GM23338 (cell line): ENCODE measurements around the gene TYK2. TPM values are rescaled to one million over a fixed set of nuclear protein-coding genes. Genes with fewer than 3 reads are reported as not detected.

ENCODE experiments used
- ATAC-seq: fragments of 200-7000 bp; cut with Tn5 transposase; 3 replicates; pipeline ENCODE4 v1.9.1; 2020
- DNase-seq: peaks from one replicate; pipeline ENCODE4 v3.0.0-alpha.2; 2015; ENCODE audit warnings: low spot score
- H2AFZ ChIP-seq: fragments of 200-600 bp; sonication (generic); 2 replicates; pipeline ENCODE4 v1.8.0; 2016; ENCODE audit warnings: antibody characterized with exemption, mild to moderate bottlenecking, moderate library complexity
- H3F3A ChIP-seq: fragments of 200-600 bp; sonication (generic); replicated peaks from 2 replicates; pipeline ENCODE4 v1.8.0; 2017; ENCODE audit warnings: antibody characterized with exemption, mixed run types, low read depth
- H3K27ac ChIP-seq: fragments of 200-600 bp; sonication (generic); 2 replicates; pipeline ENCODE4 v1.6.1; 2016; ENCODE audit warnings: low read depth
- H3K27me3 ChIP-seq: fragments of 200-600 bp; sonication (generic); 2 replicates; pipeline ENCODE4 v1.8.0; 2016; ENCODE audit warnings: mild to moderate bottlenecking, mixed run types, moderate library complexity; ENCODE audit not compliant: insufficient read depth
- H3K36me3 ChIP-seq: fragments of 200-600 bp; sonication (generic); 2 replicates; pipeline ENCODE4 v1.8.0; 2016; ENCODE audit warnings: mild to moderate bottlenecking; ENCODE audit not compliant: insufficient read depth
- H3K4me1 ChIP-seq: fragments of 200-600 bp; sonication (generic); 2 replicates; pipeline ENCODE4 v1.8.0; 2016; ENCODE audit warnings: mild to moderate bottlenecking, moderate library complexity; ENCODE audit not compliant: insufficient read depth
- H3K4me2 ChIP-seq: fragments of 200-600 bp; sonication (generic); 2 replicates; pipeline ENCODE4 v1.7.1; 2017; ENCODE audit warnings: mixed run types
- H3K4me3 ChIP-seq: fragments of 200-600 bp; sonication (generic); 2 replicates; pipeline ENCODE4 v1.6.1; 2016; ENCODE audit warnings: mixed run types
- H3K79me2 ChIP-seq: fragments of 200-600 bp; sonication (generic); replicated peaks from 2 replicates; pipeline ENCODE4 v1.8.0; 2017; ENCODE audit warnings: mild to moderate bottlenecking; ENCODE audit not compliant: insufficient read depth
- H3K9me2 ChIP-seq: fragments of 200-600 bp; sonication (generic); 2 replicates; pipeline ENCODE4 v1.8.0; 2017; ENCODE audit not compliant: insufficient read depth
- H4K20me1 ChIP-seq: fragments of 200-600 bp; sonication (generic); replicated peaks from 2 replicates; pipeline ENCODE4 v1.8.0; 2017; ENCODE audit warnings: mild to moderate bottlenecking; ENCODE audit not compliant: insufficient read depth
- H3K27ac Mint-ChIP-seq: 2 replicates; pipeline ENCODE4 v1.8.0; 2020; ENCODE audit warnings: inconsistent platforms, mild to moderate bottlenecking, moderate library complexity, mixed read lengths
- H3K27me3 Mint-ChIP-seq: 3 replicates; pipeline ENCODE4 v1.8.0; 2022; ENCODE audit warnings: low read depth, mild to moderate bottlenecking, moderate library complexity, mixed read lengths, inconsistent platforms; ENCODE audit not compliant: insufficient read depth, poor library complexity
- H3K36me3 Mint-ChIP-seq: 3 replicates; pipeline ENCODE4 v1.8.0; 2021; ENCODE audit warnings: low read depth, mild to moderate bottlenecking, inconsistent platforms, moderate library complexity, mixed read lengths
- H3K4me1 Mint-ChIP-seq: 3 replicates; pipeline ENCODE4 v1.8.0; 2020; ENCODE audit warnings: mild to moderate bottlenecking, inconsistent platforms, mixed read lengths
- H3K4me3 Mint-ChIP-seq: 3 replicates; pipeline ENCODE4 v1.8.0; 2021; ENCODE audit warnings: moderate library complexity, mild to moderate bottlenecking, inconsistent platforms, mixed read lengths
- H3K9me3 Mint-ChIP-seq: 3 replicates; pipeline ENCODE4 v1.8.0; 2020; ENCODE audit warnings: moderate library complexity, mild to moderate bottlenecking, inconsistent platforms, mixed read lengths
- CREB1 ChIP-seq: fragments of 250-450 bp; sonication (Bioruptor Pico); IDR thresholded peaks from 2 replicates; pipeline ENCODE4 v1.5.0; 2020; ENCODE audit warnings: low read depth, mild to moderate bottlenecking, moderate library complexity
- EZH2 ChIP-seq: fragments of 200-600 bp; sonication (generic); IDR thresholded peaks from one replicate; pipeline ENCODE4 v1.8.0; 2017; ENCODE audit warnings: antibody characterized with exemption, mild to moderate bottlenecking, low read depth; ENCODE audit not compliant: unreplicated experiment
- EZH2phosphoT487 ChIP-seq: fragments of 200-600 bp; sonication (generic); IDR thresholded peaks from one replicate; pipeline ENCODE4 v1.8.1; 2018; ENCODE audit warnings: antibody characterized with exemption; ENCODE audit not compliant: unreplicated experiment
- JUNB ChIP-seq: IDR thresholded peaks from one replicate; pipeline ENCODE4 v1.6.1; 2016; ENCODE audit warnings: antibody characterized with exemption; ENCODE audit not compliant: unreplicated experiment
- NANOG ChIP-seq: IDR thresholded peaks from 2 replicates; pipeline ENCODE4 v1.6.1; 2016; ENCODE audit warnings: antibody characterized with exemption, borderline replicate concordance
- STAT1 ChIP-seq: IDR thresholded peaks from one replicate; pipeline ENCODE4 v1.6.1; 2016; ENCODE audit warnings: antibody characterized with exemption; ENCODE audit not compliant: unreplicated experiment
- ZNF114 ChIP-seq: fragments of 250-450 bp; sonication (Bioruptor Pico); IDR thresholded peaks from 2 replicates; pipeline ENCODE4 v1.5.0; 2020; ENCODE audit warnings: mild to moderate bottlenecking, moderate library complexity
- ZNF331 ChIP-seq: fragments of 250-450 bp; sonication (Bioruptor Pico); IDR thresholded peaks from 2 replicates; pipeline ENCODE4 v1.5.0; 2020; ENCODE audit warnings: low read depth, mild to moderate bottlenecking, moderate library complexity
- polyA plus RNA-seq: library from polyadenylated mRNA; unstranded; fragments of >200 nt; fragmentation: Nextera tagmentation; extraction: Ambion mirVana; gene quantifications from 2 replicates; pipeline ENCODE4 v1.2.1, GENCODE V29; 2016
- total RNA-seq: library from RNA; depleted of rRNA; stranded (reverse); fragments of >200 nt; shearing (Covaris generic); gene quantifications from 2 replicates; pipeline ENCODE4 v1.2.3, GENCODE V29; 2014
- TF ChIP-seq, protein P1 (sequence below): fragments of 250-450 bp; sonication (Bioruptor Pico); IDR thresholded peaks from 2 replicates; pipeline ENCODE4 v1.5.0; 2020; ENCODE audit warnings: mild to moderate bottlenecking, moderate library complexity
- TF ChIP-seq, protein P2 (sequence below): IDR thresholded peaks from one replicate; pipeline ENCODE4 v1.6.1; 2018; ENCODE audit warnings: antibody characterized with exemption; ENCODE audit not compliant: unreplicated experiment

Gene TYK2
- total and polyA plus RNA-seq, 2 experiments from 2014 or later, result 29.1 to 30.7 TPM

DNA sequence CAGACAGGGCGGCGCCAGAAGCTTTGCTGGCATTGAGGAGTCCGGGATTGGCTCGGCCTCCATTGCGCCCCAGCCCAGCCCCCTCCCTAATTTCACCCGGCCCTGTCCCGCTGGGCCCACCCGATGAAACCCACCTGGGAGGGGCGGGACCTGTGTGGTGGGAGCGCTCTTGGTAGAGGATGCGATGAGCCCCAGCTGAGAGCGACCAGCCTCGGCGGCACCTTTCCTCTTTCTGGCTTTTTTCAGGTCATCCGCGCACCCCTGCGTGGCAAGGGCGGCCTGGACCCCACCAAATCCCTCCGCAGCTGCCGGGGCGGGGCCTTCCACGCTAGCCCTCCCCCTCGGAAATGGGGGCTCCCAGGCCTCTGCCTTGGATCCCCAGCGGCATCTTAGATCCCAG, 70.9 kb downstream of the TYK2 start, which contains the start of gene ZGLP1:
Gene ZGLP1, minus strand, starts transcription at position 393 of the 400 bp plus-strand sequence.
- Mint-ChIP-seq H3K9me3 (no peaks in the 10 kb centered on the region), H3K36me3 (peaks cover 7% of the 10 kb centered on the region), H3K4me3 (no peak within 1 kb of the TSS; the same call in 2 of the 3 replicates), H3K27ac (no peak within 1 kb of the TSS), H3K27me3 (peaks cover 17% of the 10 kb centered on the region), H3K4me1 (no peaks in the 10 kb centered on the region; the same call in 1 of the 3 replicates)
- DNase-seq, result no peak
- H3K79me2 ChIP-seq, result peaks cover under 1% of the 10 kb centered on the region; the same call in 1 of the 2 replicates
- H3F3A ChIP-seq, result no peaks in the 10 kb centered on the region
- H3K27ac ChIP-seq, result no peak within 1 kb of the TSS
- TF ChIP-seq STAT1 (no peak), ZNF114 (CRISPR knock-in tag) (no peak), CREB1 (no peak)
- TF ChIP-seq, protein P1, sequence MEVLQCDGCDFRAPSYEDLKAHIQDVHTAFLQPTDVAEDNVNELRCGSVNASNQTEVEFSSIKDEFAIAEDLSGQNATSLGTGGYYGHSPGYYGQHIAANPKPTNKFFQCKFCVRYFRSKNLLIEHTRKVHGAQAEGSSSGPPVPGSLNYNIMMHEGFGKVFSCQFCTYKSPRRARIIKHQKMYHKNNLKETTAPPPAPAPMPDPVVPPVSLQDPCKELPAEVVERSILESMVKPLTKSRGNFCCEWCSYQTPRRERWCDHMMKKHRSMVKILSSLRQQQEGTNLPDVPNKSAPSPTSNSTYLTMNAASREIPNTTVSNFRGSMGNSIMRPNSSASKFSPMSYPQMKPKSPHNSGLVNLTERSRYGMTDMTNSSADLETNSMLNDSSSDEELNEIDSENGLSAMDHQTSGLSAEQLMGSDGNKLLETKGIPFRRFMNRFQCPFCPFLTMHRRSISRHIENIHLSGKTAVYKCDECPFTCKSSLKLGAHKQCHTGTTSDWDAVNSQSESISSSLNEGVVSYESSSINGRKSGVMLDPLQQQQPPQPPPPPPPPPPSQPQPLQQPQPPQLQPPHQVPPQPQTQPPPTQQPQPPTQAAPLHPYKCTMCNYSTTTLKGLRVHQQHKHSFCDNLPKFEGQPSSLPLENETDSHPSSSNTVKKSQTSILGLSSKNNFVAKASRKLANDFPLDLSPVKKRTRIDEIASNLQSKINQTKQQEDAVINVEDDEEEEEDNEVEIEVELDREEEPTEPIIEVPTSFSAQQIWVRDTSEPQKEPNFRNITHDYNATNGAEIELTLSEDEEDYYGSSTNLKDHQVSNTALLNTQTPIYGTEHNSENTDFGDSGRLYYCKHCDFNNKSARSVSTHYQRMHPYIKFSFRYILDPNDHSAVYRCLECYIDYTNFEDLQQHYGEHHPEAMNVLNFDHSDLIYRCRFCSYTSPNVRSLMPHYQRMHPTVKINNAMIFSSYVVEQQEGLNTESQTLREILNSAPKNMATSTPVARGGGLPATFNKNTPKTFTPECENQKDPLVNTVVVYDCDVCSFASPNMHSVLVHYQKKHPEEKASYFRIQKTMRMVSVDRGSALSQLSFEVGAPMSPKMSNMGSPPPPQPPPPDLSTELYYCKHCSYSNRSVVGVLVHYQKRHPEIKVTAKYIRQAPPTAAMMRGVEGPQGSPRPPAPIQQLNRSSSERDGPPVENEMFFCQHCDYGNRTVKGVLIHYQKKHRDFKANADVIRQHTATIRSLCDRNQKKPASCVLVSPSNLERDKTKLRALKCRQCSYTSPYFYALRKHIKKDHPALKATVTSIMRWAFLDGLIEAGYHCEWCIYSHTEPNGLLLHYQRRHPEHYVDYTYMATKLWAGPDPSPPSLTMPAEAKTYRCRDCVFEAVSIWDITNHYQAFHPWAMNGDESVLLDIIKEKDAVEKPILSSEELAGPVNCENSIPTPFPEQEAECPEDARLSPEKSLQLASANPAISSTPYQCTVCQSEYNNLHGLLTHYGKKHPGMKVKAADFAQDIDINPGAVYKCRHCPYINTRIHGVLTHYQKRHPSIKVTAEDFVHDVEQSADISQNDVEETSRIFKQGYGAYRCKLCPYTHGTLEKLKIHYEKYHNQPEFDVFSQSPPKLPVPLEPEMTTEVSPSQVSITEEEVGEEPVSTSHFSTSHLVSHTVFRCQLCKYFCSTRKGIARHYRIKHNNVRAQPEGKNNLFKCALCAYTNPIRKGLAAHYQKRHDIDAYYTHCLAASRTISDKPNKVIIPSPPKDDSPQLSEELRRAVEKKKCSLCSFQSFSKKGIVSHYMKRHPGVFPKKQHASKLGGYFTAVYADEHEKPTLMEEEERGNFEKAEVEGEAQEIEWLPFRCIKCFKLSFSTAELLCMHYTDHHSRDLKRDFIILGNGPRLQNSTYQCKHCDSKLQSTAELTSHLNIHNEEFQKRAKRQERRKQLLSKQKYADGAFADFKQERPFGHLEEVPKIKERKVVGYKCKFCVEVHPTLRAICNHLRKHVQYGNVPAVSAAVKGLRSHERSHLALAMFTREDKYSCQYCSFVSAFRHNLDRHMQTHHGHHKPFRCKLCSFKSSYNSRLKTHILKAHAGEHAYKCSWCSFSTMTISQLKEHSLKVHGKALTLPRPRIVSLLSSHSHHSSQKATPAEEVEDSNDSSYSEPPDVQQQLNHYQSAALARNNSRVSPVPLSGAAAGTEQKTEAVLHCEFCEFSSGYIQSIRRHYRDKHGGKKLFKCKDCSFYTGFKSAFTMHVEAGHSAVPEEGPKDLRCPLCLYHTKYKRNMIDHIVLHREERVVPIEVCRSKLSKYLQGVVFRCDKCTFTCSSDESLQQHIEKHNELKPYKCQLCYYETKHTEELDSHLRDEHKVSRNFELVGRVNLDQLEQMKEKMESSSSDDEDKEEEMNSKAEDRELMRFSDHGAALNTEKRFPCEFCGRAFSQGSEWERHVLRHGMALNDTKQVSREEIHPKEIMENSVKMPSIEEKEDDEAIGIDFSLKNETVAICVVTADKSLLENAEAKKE, result no peak
- H3K4me3 ChIP-seq, result no peak within 1 kb of the TSS
- no peak within 1 kb of the TSS for H2AFZ ChIP-seq
- no peaks in the 10 kb centered on the region for H4K20me1 ChIP-seq
- ATAC-seq, result no peak
- no peaks in the 10 kb centered on the region for H3K4me1 ChIP-seq
- H3K4me2 ChIP-seq, result no peak within 1 kb of the TSS
- H3K27me3 ChIP-seq, result no peaks in the 10 kb centered on the region
- H3K9me2 ChIP-seq, result no peaks in the 10 kb centered on the region
- no peaks in the 10 kb centered on the region for H3K36me3 ChIP-seq

GRCh38 chr19:10306327-10306726, 74.0 kb downstream of the TYK2 start:
- H3K4me2 ChIP-seq, result no peak overlapping the region
- no peaks in the 10 kb centered on the region for H3K9me2 ChIP-seq
- no peak overlapping the region for H3K27ac Mint-ChIP-seq
- no peaks in the 10 kb centered on the region for H3K27me3 ChIP-seq
- H3K27ac ChIP-seq, result no peak overlapping the region
- no peaks in the 10 kb centered on the region for H3K9me3 Mint-ChIP-seq
- H3K27me3 Mint-ChIP-seq, result peaks cover 21% of the 10 kb centered on the region
- TF ChIP-seq ZNF331 (no peak), EZH2 (no peak), ZNF114 (CRISPR knock-in tag) (no peak), EZH2phosphoT487 (no peak), NANOG (no peak), JUNB (no peak)
- TF ChIP-seq, protein P2, sequence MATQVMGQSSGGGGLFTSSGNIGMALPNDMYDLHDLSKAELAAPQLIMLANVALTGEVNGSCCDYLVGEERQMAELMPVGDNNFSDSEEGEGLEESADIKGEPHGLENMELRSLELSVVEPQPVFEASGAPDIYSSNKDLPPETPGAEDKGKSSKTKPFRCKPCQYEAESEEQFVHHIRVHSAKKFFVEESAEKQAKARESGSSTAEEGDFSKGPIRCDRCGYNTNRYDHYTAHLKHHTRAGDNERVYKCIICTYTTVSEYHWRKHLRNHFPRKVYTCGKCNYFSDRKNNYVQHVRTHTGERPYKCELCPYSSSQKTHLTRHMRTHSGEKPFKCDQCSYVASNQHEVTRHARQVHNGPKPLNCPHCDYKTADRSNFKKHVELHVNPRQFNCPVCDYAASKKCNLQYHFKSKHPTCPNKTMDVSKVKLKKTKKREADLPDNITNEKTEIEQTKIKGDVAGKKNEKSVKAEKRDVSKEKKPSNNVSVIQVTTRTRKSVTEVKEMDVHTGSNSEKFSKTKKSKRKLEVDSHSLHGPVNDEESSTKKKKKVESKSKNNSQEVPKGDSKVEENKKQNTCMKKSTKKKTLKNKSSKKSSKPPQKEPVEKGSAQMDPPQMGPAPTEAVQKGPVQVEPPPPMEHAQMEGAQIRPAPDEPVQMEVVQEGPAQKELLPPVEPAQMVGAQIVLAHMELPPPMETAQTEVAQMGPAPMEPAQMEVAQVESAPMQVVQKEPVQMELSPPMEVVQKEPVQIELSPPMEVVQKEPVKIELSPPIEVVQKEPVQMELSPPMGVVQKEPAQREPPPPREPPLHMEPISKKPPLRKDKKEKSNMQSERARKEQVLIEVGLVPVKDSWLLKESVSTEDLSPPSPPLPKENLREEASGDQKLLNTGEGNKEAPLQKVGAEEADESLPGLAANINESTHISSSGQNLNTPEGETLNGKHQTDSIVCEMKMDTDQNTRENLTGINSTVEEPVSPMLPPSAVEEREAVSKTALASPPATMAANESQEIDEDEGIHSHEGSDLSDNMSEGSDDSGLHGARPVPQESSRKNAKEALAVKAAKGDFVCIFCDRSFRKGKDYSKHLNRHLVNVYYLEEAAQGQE, result no peak
- no peaks in the 10 kb centered on the region for H3F3A ChIP-seq
- DNase-seq (no peak), ATAC-seq (no peak)
- no peaks in the 10 kb centered on the region for H3K79me2 ChIP-seq
- no peaks in the 10 kb centered on the region for H3K4me1 Mint-ChIP-seq
- no peaks in the 10 kb centered on the region for H3K36me3 Mint-ChIP-seq
- H3K4me3 Mint-ChIP-seq, result no peak overlapping the region
- no peaks in the 10 kb centered on the region for H4K20me1 ChIP-seq
- no peaks in the 10 kb centered on the region for H3K36me3 ChIP-seq
- no peak overlapping the region for H2AFZ ChIP-seq
- no peak overlapping the region for H3K4me3 ChIP-seq
- H3K4me1 ChIP-seq, result no peaks in the 10 kb centered on the region
